Gastroesophageal sphincter (tissue), 4 donors: ENCODE data around the gene TFF1. TPM values are rescaled to one million over a fixed set of nuclear protein-coding genes. Genes with fewer than 3 reads are reported as not detected.

ENCODE experiments used
- ATAC-seq: fragments of 150-250 bp; one replicate; pipeline ENCODE4 v1.9.1; 2016; ENCODE audit warnings: mild to moderate bottlenecking, moderate library complexity
- H3K27ac ChIP-seq, 4 donors: fragments of 200-600 bp; sonication (generic) in 3 of 4; 1 replicate in 3 of 4; 2 replicates in 1 of 4; pipeline ENCODE4 v1.5.1; 2016 to 2019
- H3K27me3 ChIP-seq: fragments of 200-600 bp; sonication (generic); one replicate; pipeline ENCODE4 v1.5.1; 2019
- H3K36me3 ChIP-seq, 2 donors: fragments of 200-600 bp; sonication (generic); one replicate each; pipeline ENCODE4 v1.5.1; 2019; ENCODE audit warnings: control low read depth in 1 of 2
- H3K4me1 ChIP-seq, 3 donors: fragments of 200-600 bp; sonication (generic); 1 replicate in 2 of 3; 2 replicates in 1 of 3; pipeline ENCODE4 v1.5.1; 2016 to 2019; ENCODE audit warnings: control low read depth in 2 of 3
- H3K4me3 ChIP-seq, 2 donors: fragments of 200-600 bp; sonication (generic); one replicate each; pipeline ENCODE4 v1.5.1; 2019; ENCODE audit warnings: mild to moderate bottlenecking in 1 of 2, moderate library complexity in 1 of 2
- H3K9me3 ChIP-seq, 3 donors: fragments of 200-600 bp; sonication (generic); one replicate each; pipeline ENCODE4 v1.5.1; 2017 to 2019; ENCODE audit warnings: control low read depth in 2 of 3
- CTCF ChIP-seq, 4 experiments: fragments of 200-600 bp in 2 of 4; fragments of 450-650 bp in 2 of 4; sonication (generic) in 1 of 4; IDR thresholded peaks; one replicate each; pipeline ENCODE4 v1.5.1; 2017 to 2019; ENCODE audit warnings: antibody characterized with exemption in 4 of 4, mild to moderate bottlenecking in 2 of 4, moderate library complexity in 2 of 4
- EP300 ChIP-seq: sonication (generic); formaldehyde crosslinking; IDR thresholded peaks from one replicate; pipeline ENCODE4 v1.6.1; 2017; ENCODE audit warnings: antibody characterized with exemption, mild to moderate bottlenecking
- POLR2A ChIP-seq, 2 donors: fragments of 450-650 bp; IDR thresholded peaks; one replicate each; pipeline ENCODE4 v1.6.1; 2017; ENCODE audit warnings: antibody characterized with exemption in 2 of 2, mild to moderate bottlenecking in 2 of 2, moderate library complexity in 1 of 2
- POLR2AphosphoS5 ChIP-seq: sonication (generic); formaldehyde crosslinking; IDR thresholded peaks from one replicate; pipeline ENCODE4 v1.6.1; 2017; ENCODE audit warnings: antibody characterized with exemption
- WGBS, 2 donors: methylation state at CpG; one replicate each; pipeline ENCODE4 v1.1.5; 2018; ENCODE audit warnings: low coverage in 1 of 2; 5-methylcytosine and 5-hydroxymethylcytosine counted together
- total RNA-seq, 4 donors: library from RNA; depleted of rRNA; stranded (reverse); fragments of >200 nt; gene quantifications; one replicate each; pipeline ENCODE4 v1.1.0, GENCODE V29; 2016

Gene TFF1
- total RNA-seq, 4 donors from 2014 or later = not detected

- WGBS, 2 donors = 9 to 19% methylated on average over 7 to 10 of the region's 10 CpGs
- TF ChIP-seq POLR2A (IDR thresholded peaks at IDR 0.05) = no peak
- H3K9me3 ChIP-seq = peaks cover 0 to 12% (median 0%) of the 10 kb centered on the region in 3 donors
- no peak for ATAC-seq
- no peak overlapping the region for H3K4me3 ChIP-seq
- H3K36me3 ChIP-seq = no peaks in the 10 kb centered on the region
- no peak overlapping the region for H3K27ac ChIP-seq
- peaks cover 0 to 13% (median 0%) of the 10 kb centered on the region in 3 donors for H3K4me1 ChIP-seq
- peaks cover 48% of the 10 kb centered on the region for H3K27me3 ChIP-seq
Measured at GRCh38 chr21:42336054-42336453, 30.3 kb downstream of the TFF1 start.

GRCh38 chr21:42332557-42333317, 33.6 kb downstream of the TFF1 start:
- TF ChIP-seq POLR2A (IDR thresholded peaks at IDR 0.05) = no peak
- no peak for ATAC-seq
- H3K9me3 ChIP-seq = peaks cover 0 to 18% (median 0%) of the 10 kb centered on the region in 3 donors
- peaks cover 0 to 5% (median 0%) of the 10 kb centered on the region in 3 donors for H3K4me1 ChIP-seq
- H3K36me3 ChIP-seq = no peaks in the 10 kb centered on the region
- H3K27ac ChIP-seq = no peak overlapping the region
- H3K27me3 ChIP-seq = peaks cover 48% of the 10 kb centered on the region
- WGBS, 2 donors = 40 to 67% methylated on average over 2 to 3 of the region's 5 CpGs
- H3K4me3 ChIP-seq = no peak overlapping the region

- H3K27me3 ChIP-seq = peaks cover 48% of the 10 kb centered on the region
- H3K9me3 ChIP-seq = peaks cover 0 to 18% (median 0%) of the 10 kb centered on the region in 3 donors
- TF ChIP-seq EP300 = no peak
- no peak for TF ChIP-seq CTCF (IDR thresholded peaks at IDR 0.05)
- no peak overlapping the region for H3K4me3 ChIP-seq
- no peaks in the 10 kb centered on the region for H3K36me3 ChIP-seq
- no peak for ATAC-seq
- H3K4me1 ChIP-seq = no peaks in the 10 kb centered on the region
- no peak overlapping the region for H3K27ac ChIP-seq
Measured at GRCh38 chr21:42331660-42332059, 34.7 kb downstream of the TFF1 start.

GRCh38 chr21:42330380-42331371, 35.7 kb downstream of the TFF1 start:
- Histone ChIP-seq H3K27ac (no peak overlapping the region), H3K9me3 (peaks cover 0 to 18% (median 0%) of the 10 kb centered on the region in 3 donors), H3K27me3 (peaks cover 44% of the 10 kb centered on the region), H3K4me1 (no peaks in the 10 kb centered on the region), H3K4me3 (no peak overlapping the region), H3K36me3 (no peaks in the 10 kb centered on the region)
- no peak for ATAC-seq
- WGBS, 2 donors = 72 to 93% methylated on average over 4 of the region's 4 CpGs
- no peak for TF ChIP-seq POLR2A (IDR thresholded peaks at IDR 0.05)
- no peak for TF ChIP-seq EP300
- TF ChIP-seq CTCF (IDR thresholded peaks at IDR 0.05) = no peak
- TF ChIP-seq POLR2AphosphoS5 = no peak

- Histone ChIP-seq H3K27ac (no peak overlapping the region), H3K4me1 (no peaks in the 10 kb centered on the region), H3K36me3 (no peaks in the 10 kb centered on the region), H3K4me3 (no peak overlapping the region), H3K27me3 (peaks cover 15% of the 10 kb centered on the region), H3K9me3 (no peaks in the 10 kb centered on the region)
- 78 to 86% methylated on average over 3 to 5 of the region's 6 CpGs for WGBS, 2 donors
- TF ChIP-seq POLR2A (IDR thresholded peaks at IDR 0.05) = no peak
- TF ChIP-seq EP300 = no peak
- TF ChIP-seq CTCF (IDR thresholded peaks at IDR 0.05) = no peak
- no peak for TF ChIP-seq POLR2AphosphoS5
- no peak for ATAC-seq
Measured at GRCh38 chr21:42324896-42325295, 41.4 kb downstream of the TFF1 start.
